A549 treated with dexamethasone at 1 μM for 4 hours (cell line): Measurements from ENCODE around the gene GYS2. TPM values are rescaled to one million over a fixed set of nuclear protein-coding genes. Genes with fewer than 3 reads are reported as not detected.

Experiments
- total RNA-seq: library from RNA; stranded (reverse); fragments of 200-300 nt; extraction: Qiagen RNA extraction; gene quantifications from 5 replicates; pipeline ENCODE4 v1.2.3, GENCODE V29; 2022

GYS2 gene
- total RNA-seq: 0.06 to 0.23 TPM (median 0.18 TPM) in 3 of 5 replicates, not detected in the others

GRCh38 chr12:21604245-21605101 is at the start of gene GYS2:
GYS2 (minus strand) TSS chr12:21604847; CDS start chr12:21604592, 255 bp downstream.

GRCh38 chr12:21526053-21526452 is 78.6 kb downstream of the GYS2 start, which contains the start of gene SPX:
SPX (plus strand) TSS chr12:21526296; CDS start chr12:21526473, 177 bp downstream.

GRCh38 chr12:21501258-21502163 is 103.1 kb downstream of the GYS2 start, which contains the start of the genes GOLT1B and RECQL:
GOLT1B (plus strand) TSS chr12:21501789; CDS start chr12:21501924, 135 bp downstream.
RECQL (minus strand) TSS chr12:21501635; CDS start chr12:21499570, 2,065 bp downstream.

Other genes with a start within 250 kb of the GYS2 start
- gene IAPP, start 231.9 kb downstream of the GYS2 start, total RNA-seq: not detected in 5 replicates
- gene PYROXD1, start 167.2 kb downstream of the GYS2 start, total RNA-seq: 6.6 to 8.9 TPM (median 7.7 TPM) in 5 replicates
- gene RECQL, start 103.2 kb downstream of the GYS2 start, total RNA-seq: 54.6 to 76.9 TPM (median 69.0 TPM) in 5 replicates
- 86.2 to 104 TPM (median 89.5 TPM) in 5 replicates for gene GOLT1B, start 103.1 kb downstream of the GYS2 start, total RNA-seq
- gene SPX, start 78.6 kb downstream of the GYS2 start, total RNA-seq: 3.6 to 5.0 TPM (median 4.4 TPM) in 5 replicates
- gene LDHB, start 53.0 kb upstream of the GYS2 start, total RNA-seq: 1,540 to 1,728 TPM (median 1,683 TPM) in 5 replicates
- gene KCNJ8, start 169.9 kb upstream of the GYS2 start, total RNA-seq: 0.21 to 0.27 TPM (median 0.24 TPM) in 5 replicates